ENCODE data around the gene LMBR1. TPM values are rescaled to one million over a fixed set of nuclear protein-coding genes. Genes with fewer than 3 reads are reported as not detected.
"Not testable (repeated sequence)": the region's sequence is repeated elsewhere in the genome, so short reads cannot be mapped to it uniquely, and the experiment has no call there.

The LMBR1 gene
- polyA plus RNA-seq, 1 experiment = 20.8 TPM

GRCh38 chr7:156935250-156935649, 42.3 kb upstream of the LMBR1 start:
- H3K4me3 ChIP-seq (ENCODE audit: low read depth, low read length) = no peak overlapping the region
- POLR2A ChIA-PET = no interaction called here
- no peak for DNase-seq (ENCODE audit: low read depth, low spot score)
- no peaks in the 10 kb centered on the region for H3K27me3 ChIP-seq (ENCODE audit: control insufficient read depth, insufficient read depth, low read length)
- no peak for TF ChIP-seq CTCF (IDR thresholded peaks at IDR 0.05; ENCODE audit: low read depth, low read length)
- no peak overlapping the region for H3K27ac ChIP-seq (ENCODE audit: low read depth, low read length)
- CTCF ChIA-PET = interaction anchor here (1.0 kb wide), 1 partner anchor 14 kb away, joined by 3 read pairs; the partner anchor contains the start of gene NOM1
- H3K9me3 ChIP-seq (ENCODE audit: control insufficient read depth, insufficient read depth, low read length) = peaks cover under 1% of the 10 kb centered on the region; the same call in 1 of the 2 replicates

- no peak for DNase-seq (ENCODE audit: low read depth, low spot score)
- Histone ChIP-seq H3K4me3 (ENCODE audit: low read depth, low read length) (no peak overlapping the region), H3K27me3 (ENCODE audit: control insufficient read depth, insufficient read depth, low read length) (no peaks in the 10 kb centered on the region), H3K9me3 (ENCODE audit: control insufficient read depth, insufficient read depth, low read length) (no peaks in the 10 kb centered on the region), H3K27ac (ENCODE audit: low read depth, low read length) (no peak overlapping the region)
- ChIA-PET CTCF (interaction anchor here (1.9 kb wide), 1 partner anchor 18 kb away, joined by 6 read pairs; no protein-coding TSS in a partner anchor), POLR2A (no interaction called here)
- TF ChIP-seq CTCF (IDR thresholded peaks at IDR 0.05; ENCODE audit: low read depth, low read length) = no peak
Observed at GRCh38 chr7:156932006-156932405, 39.0 kb upstream of the LMBR1 start.

- no peak overlapping the region for H3K27ac ChIP-seq (ENCODE audit: low read depth, low read length)
- CTCF ChIA-PET = no interaction called here
Observed at GRCh38 chr7:156929789-156930539, 37.0 kb upstream of the LMBR1 start.

GRCh38 chr7:156928406-156928747, 35.4 kb upstream of the LMBR1 start:
- Histone ChIP-seq H3K4me3 (ENCODE audit: low read depth, low read length) (no peak overlapping the region), H3K27ac (ENCODE audit: low read depth, low read length) (no peak overlapping the region), H3K27me3 (ENCODE audit: control insufficient read depth, insufficient read depth, low read length) (no peaks in the 10 kb centered on the region), H3K9me3 (ENCODE audit: control insufficient read depth, insufficient read depth, low read length) (no peaks in the 10 kb centered on the region)
- CTCF ChIA-PET = no interaction called here
- DNase-seq (ENCODE audit: low read depth, low spot score) = no peak
- no peak for TF ChIP-seq CTCF (IDR thresholded peaks at IDR 0.05; ENCODE audit: low read depth, low read length)
- POLR2A ChIA-PET = interaction anchor here (0.6 kb wide), 1 partner anchor 35 kb away, joined by 4 read pairs; the partner anchor contains the start of gene LMBR1

More at GRCh38 chr7:156929789-156930539, 37.0 kb upstream of the LMBR1 start:
- no peak overlapping the region for H3K4me3 ChIP-seq (ENCODE audit: low read depth, low read length)
- no peaks in the 10 kb centered on the region for H3K27me3 ChIP-seq (ENCODE audit: control insufficient read depth, insufficient read depth, low read length)
- H3K9me3 ChIP-seq (ENCODE audit: control insufficient read depth, insufficient read depth, low read length) = no peaks in the 10 kb centered on the region
- DNase-seq (ENCODE audit: low read depth, low spot score) = no peak
- POLR2A ChIA-PET = no interaction called here
- no peak for TF ChIP-seq CTCF (IDR thresholded peaks at IDR 0.05; ENCODE audit: low read depth, low read length)

GRCh38 chr7:156927571-156928405, 34.8 kb upstream of the LMBR1 start:
- Histone ChIP-seq H3K9me3 (ENCODE audit: control insufficient read depth, insufficient read depth, low read length) (no peaks in the 10 kb centered on the region), H3K27ac (ENCODE audit: low read depth, low read length) (no peak overlapping the region), H3K27me3 (ENCODE audit: control insufficient read depth, insufficient read depth, low read length) (no peaks in the 10 kb centered on the region), H3K4me3 (ENCODE audit: low read depth, low read length) (no peak overlapping the region)
- no peak for DNase-seq (ENCODE audit: low read depth, low spot score)
- no peak for TF ChIP-seq CTCF (IDR thresholded peaks at IDR 0.05; ENCODE audit: low read depth, low read length)
- POLR2A ChIA-PET = interaction anchor here (0.6 kb wide), 1 partner anchor 35 kb away, joined by 4 read pairs; the partner anchor contains the start of gene LMBR1
- CTCF ChIA-PET = no interaction called here

- H3K9me3 ChIP-seq (ENCODE audit: control insufficient read depth, insufficient read depth, low read length); H3K27ac ChIP-seq (ENCODE audit: low read depth, low read length); POLR2A ChIA-PET; CTCF ChIA-PET; H3K4me3 ChIP-seq (ENCODE audit: low read depth, low read length); DNase-seq (ENCODE audit: low read depth, low spot score); H3K27me3 ChIP-seq (ENCODE audit: control insufficient read depth, insufficient read depth, low read length): not testable (repeated sequence)
Observed at GRCh38 chr7:156925821-156926220, 32.8 kb upstream of the LMBR1 start.

DNA sequence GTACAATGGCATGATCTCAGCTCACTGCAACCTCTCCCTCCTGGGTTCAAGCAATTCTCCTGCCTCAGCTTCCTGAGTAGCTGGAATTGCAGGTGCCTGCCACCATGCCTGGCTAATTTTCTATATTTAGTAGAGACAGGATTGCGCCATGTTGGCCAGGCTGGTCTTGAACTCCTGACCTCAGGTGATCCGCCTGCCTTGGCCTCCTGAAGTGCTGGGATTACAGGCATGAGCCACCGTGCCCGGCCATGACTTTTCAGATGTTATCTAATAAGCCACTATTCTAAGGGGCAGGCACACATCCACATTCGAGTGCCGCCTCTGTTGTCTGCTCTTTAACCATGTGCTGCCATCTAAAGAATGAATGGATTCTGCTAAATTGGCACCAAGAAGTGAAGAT, 29.3 kb upstream of the LMBR1 start:
- POLR2A ChIA-PET; DNase-seq (ENCODE audit: low read depth, low spot score); CTCF ChIA-PET; H3K4me3 ChIP-seq (ENCODE audit: low read depth, low read length); H3K27ac ChIP-seq (ENCODE audit: low read depth, low read length); H3K9me3 ChIP-seq (ENCODE audit: control insufficient read depth, insufficient read depth, low read length); H3K27me3 ChIP-seq (ENCODE audit: control insufficient read depth, insufficient read depth, low read length): not testable (repeated sequence)

All from AG04450 (cell line).